ENCODE measurements around the gene CLEC1B.
"Not testable (repeated sequence)": the region's sequence is repeated elsewhere in the genome, so short reads cannot be mapped to it uniquely, and the experiment has no call there.

CLEC1B gene

GRCh38 chr12:9999016-9999415, at the start of gene CLEC1B:
Gene CLEC1B (minus strand): TSS chr12:9999121. CDS start chr12:9999100, 21 bp downstream.
- in situ Hi-C loops (cut with MboI; ENCODE audit: low sequenced_read_pairs), result no loop called here

DNA sequence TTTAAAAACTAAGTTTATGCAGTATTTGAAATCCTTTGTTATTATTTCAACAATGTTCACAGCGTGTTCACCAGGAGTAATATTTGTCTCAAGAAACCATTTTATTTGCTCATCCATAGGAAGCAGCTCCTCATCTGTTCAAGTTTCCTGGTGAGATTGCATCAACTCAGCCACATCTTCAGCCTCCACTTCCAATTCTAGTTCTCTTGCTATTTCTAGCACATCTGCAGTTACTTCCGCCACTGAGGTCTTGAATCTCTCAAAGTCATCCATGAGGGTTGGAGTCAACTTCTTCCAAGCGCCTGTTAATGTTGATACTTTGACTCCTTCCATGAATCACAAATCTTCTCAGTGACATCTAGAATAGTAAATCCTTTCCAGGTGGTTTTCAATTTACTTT, 49.6 kb upstream of the CLEC1B start:
- in situ Hi-C loops (cut with MboI; ENCODE audit: low sequenced_read_pairs), result no loop called here

- in situ Hi-C loops (cut with MboI; ENCODE audit: low sequenced_read_pairs), result no loop called here
Observed at GRCh38 chr12:10042167-10042566, 43.2 kb upstream of the CLEC1B start.

- in situ Hi-C loops (cut with MboI; ENCODE audit: low sequenced_read_pairs), result no loop called here
Observed at GRCh38 chr12:10033783-10034545, 35.0 kb upstream of the CLEC1B start.

DNA sequence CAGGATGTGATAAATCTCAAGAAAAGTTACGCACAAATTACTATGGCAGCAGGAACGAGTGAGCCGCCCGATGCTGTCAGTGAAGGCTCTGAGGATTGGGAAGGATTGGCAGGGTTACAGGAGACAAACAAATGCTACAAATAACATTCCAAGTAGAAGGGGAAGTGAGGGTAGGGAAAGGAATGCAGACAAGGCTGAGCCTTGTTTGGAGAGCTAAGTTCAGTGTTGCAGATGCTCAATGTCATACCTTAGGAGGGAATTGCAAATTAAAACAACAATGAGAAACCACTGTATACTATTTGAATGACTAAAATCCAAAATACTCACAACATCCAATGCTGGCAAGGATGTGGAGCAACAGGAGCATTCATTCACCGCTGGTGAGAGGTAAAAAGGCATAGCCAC, 32.9 kb upstream of the CLEC1B start:
- in situ Hi-C loops (cut with MboI; ENCODE audit: low sequenced_read_pairs), result no loop called here

GRCh38 chr12:10031321-10031720, 32.4 kb upstream of the CLEC1B start:
- in situ Hi-C loops (cut with MboI; ENCODE audit: low sequenced_read_pairs), result no loop called here

DNA sequence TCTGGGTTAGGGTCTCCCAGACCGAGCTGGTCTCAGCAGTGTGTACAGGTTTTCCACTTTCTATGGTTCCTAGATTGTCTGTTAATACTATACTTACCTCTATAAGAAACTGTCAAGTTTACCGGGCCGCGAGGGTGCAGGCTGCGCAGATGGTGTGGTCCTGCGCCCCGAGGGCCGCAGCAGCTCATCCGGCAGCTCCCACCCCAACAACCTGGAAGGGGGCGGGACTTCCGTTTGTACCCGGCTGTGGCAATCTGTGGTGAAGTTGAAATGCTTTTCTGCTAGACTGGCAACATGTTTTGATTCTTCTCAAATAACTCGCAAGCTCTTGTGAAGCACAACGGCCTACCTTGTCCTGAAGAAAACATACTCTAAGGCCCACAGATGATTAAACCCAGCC, 31.5 kb upstream of the CLEC1B start, which contains the start of gene CLEC9A:
CLEC9A (plus strand) TSS at position 237 of the 400 bp plus-strand sequence. CDS start 22,006 bp downstream, outside the sequence.
- in situ Hi-C loops (cut with MboI; ENCODE audit: low sequenced_read_pairs), result no loop called here

GRCh38 chr12:10027721-10028120, 28.8 kb upstream of the CLEC1B start:
- in situ Hi-C loops (cut with MboI; ENCODE audit: low sequenced_read_pairs), result no loop called here

GRCh38 chr12:10027311-10027710, 28.4 kb upstream of the CLEC1B start:
- in situ Hi-C loops (cut with MboI; ENCODE audit: low sequenced_read_pairs), result no loop called here

GRCh38 chr12:10026666-10027065, 27.7 kb upstream of the CLEC1B start:
- in situ Hi-C loops (cut with MboI; ENCODE audit: low sequenced_read_pairs), result not testable (repeated sequence)

DNA sequence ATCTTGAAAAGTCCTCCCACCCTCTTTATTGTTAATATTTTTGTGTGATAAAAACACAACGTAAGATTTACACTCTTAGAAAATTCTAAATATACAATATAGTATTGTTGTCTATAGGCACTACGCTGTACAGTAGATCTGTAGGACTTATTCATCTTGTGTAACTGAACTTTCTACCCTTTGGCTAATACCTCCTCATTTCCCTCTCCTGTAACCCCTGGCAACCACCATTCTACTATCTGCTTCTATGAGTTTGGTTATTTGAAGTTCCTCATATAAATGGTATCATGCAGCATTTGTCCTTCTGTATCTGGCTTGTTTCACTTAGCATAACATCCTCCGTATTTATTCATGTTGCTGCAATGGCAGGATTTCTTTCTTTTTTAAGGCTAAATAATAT, 26.3 kb upstream of the CLEC1B start:
- in situ Hi-C loops (cut with MboI; ENCODE audit: low sequenced_read_pairs), result no loop called here

GRCh38 chr12:10021342-10021741, 22.4 kb upstream of the CLEC1B start:
- in situ Hi-C loops (cut with MboI; ENCODE audit: low sequenced_read_pairs), result no loop called here

DNA sequence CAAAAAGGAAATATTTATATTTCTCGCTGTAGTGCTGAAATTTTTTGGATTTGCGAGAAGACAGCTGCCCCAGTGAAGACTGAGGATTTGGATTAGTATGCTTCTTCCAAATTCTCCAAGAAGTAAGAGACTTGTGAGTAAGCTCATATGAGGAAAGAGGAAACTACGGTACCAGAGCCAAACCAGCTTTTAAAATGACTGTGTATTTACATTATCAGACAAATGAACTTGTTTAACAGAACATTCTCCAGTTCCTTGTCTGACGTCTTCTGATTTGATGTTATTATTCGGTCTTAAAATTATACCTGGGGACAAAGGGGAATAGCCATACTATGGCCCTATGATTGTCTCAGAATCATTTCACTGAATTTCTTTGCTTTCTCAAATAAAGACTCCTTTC, 19.5 kb upstream of the CLEC1B start:
- in situ Hi-C loops (cut with MboI; ENCODE audit: low sequenced_read_pairs), result no loop called here

DNA sequence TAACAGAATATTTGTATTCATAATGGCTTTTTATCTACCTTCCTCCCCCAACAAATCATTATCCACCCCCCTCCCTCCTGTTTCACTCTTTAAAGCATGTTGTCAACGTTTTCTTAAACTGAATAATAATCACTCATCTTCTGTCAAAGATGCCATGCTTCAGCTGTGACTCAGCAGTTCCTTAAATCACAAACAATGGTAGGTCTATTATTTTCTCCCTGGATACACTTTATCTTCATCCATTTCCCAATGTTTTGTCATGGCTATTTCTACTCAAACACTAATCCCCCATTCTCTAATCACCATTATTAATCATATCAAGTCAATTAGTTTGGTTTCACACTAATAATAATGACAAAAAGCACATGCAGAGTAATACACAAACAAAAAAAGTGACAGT, 18.0 kb upstream of the CLEC1B start:
- in situ Hi-C loops (cut with MboI; ENCODE audit: low sequenced_read_pairs), result no loop called here

GRCh38 chr12:10015450-10015849, 16.5 kb upstream of the CLEC1B start:
- in situ Hi-C loops (cut with MboI; ENCODE audit: low sequenced_read_pairs), result no loop called here

- in situ Hi-C loops (cut with MboI; ENCODE audit: low sequenced_read_pairs), result no loop called here
Observed at GRCh38 chr12:10012630-10013330, 13.9 kb upstream of the CLEC1B start.

GRCh38 chr12:10001171-10001776, 2.4 kb upstream of the CLEC1B start:
- in situ Hi-C loops (cut with MboI; ENCODE audit: low sequenced_read_pairs), result no loop called here

GRCh38 chr12:9992296-9992695, 6.6 kb downstream of the CLEC1B start:
- in situ Hi-C loops (cut with MboI; ENCODE audit: low sequenced_read_pairs), result no loop called here

GRCh38 chr12:9991876-9992275, 7.0 kb downstream of the CLEC1B start:
- in situ Hi-C loops (cut with MboI; ENCODE audit: low sequenced_read_pairs), result no loop called here

GRCh38 chr12:9980126-9980525, 18.8 kb downstream of the CLEC1B start:
- in situ Hi-C loops (cut with MboI; ENCODE audit: low sequenced_read_pairs), result no loop called here

- in situ Hi-C loops (cut with MboI; ENCODE audit: low sequenced_read_pairs), result no loop called here
Observed at GRCh38 chr12:9977916-9978315, 21.0 kb downstream of the CLEC1B start.

DNA sequence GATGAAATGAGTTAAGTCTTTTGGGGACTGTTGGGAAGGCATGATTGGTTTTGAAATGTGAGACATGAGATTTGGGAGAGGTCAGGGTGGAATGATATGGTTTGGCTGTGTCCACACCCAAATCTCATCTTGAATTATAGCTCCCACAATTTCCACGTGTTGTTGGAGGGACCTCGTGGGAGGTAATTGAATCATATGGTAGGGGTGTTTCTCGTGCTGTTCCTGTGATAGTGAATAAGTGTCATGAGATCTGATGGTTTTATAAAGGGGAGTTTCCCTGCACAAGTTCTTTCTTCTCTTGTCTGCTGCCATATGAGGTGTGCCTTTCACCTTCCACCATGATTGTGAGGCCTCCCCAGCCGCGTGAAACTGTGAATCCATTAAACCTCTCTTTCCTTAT, 22.3 kb downstream of the CLEC1B start:
- in situ Hi-C loops (cut with MboI; ENCODE audit: low sequenced_read_pairs), result not testable (repeated sequence)

Measured in hTERT RPE-1 (cell line).